Psoas muscle (tissue), 8 donors: ENCODE measurements around the gene YY1AP1. TPM values are rescaled to one million over a fixed set of nuclear protein-coding genes. Genes with fewer than 3 reads are reported as not detected.
"Not testable (repeated sequence)": the region's sequence is repeated elsewhere in the genome, so short reads cannot be mapped to it uniquely, and the experiment has no call there.

Source experiments
- ATAC-seq, 4 donors: fragments of 200-7000 bp; cut with Tn5 transposase; one replicate each; pipeline ENCODE4 v1.9.1; 2020; ENCODE audit warnings: moderate library complexity in 3 of 4, mild to moderate bottlenecking in 2 of 4
- DNase-seq, 2 donors: peaks; one replicate each; pipeline ENCODE4 v3.0.0-alpha.2; 2020
- H3K27ac ChIP-seq: fragments of 200-600 bp; one replicate; pipeline ENCODE4 v1.8.0; 2022
- H3K27me3 ChIP-seq, 3 donors: fragments of 200-600 bp in 1 of 3; one replicate each; pipeline versions ENCODE4 v1.6.1 to v1.8.0; 2013 to 2022; ENCODE audit warnings: low read length in 2 of 3, mild to moderate bottlenecking in 2 of 3, moderate library complexity in 1 of 3; ENCODE audit not compliant: insufficient read depth in 3 of 3
- H3K36me3 ChIP-seq, 2 donors: fragments of 200-600 bp in 1 of 2; one replicate each; pipeline versions ENCODE4 v1.6.1 to v1.8.0; 2013 to 2022; ENCODE audit warnings: low read depth in 1 of 2, mild to moderate bottlenecking in 1 of 2, moderate library complexity in 1 of 2; ENCODE audit not compliant: insufficient read depth in 1 of 2
- H3K4me1 ChIP-seq: fragments of 200-600 bp; one replicate; pipeline ENCODE4 v1.8.0; 2022
- H3K4me3 ChIP-seq: fragments of 200-600 bp; one replicate; pipeline ENCODE4 v1.8.0; 2022; ENCODE audit warnings: mild to moderate bottlenecking
- H3K9me3 ChIP-seq: fragments of 200-600 bp; one replicate; pipeline ENCODE4 v1.8.0; 2022
- CTCF ChIP-seq: fragments of 200-600 bp; IDR thresholded peaks from one replicate; pipeline ENCODE4 v1.8.0; 2022; ENCODE audit warnings: antibody characterized with exemption
- WGBS, 3 donors: extraction: QIAGEN DNeasy Blood & Tissue Kit; methylation state at CpG; one replicate each; pipeline versions ENCODE4 v1.1.6 to v1.1.7; 2013; 5-methylcytosine and 5-hydroxymethylcytosine counted together
- intact Hi-C, 2 donors: fragments of 100-400 bp; cut with DNase I; formaldehyde crosslinking; loops; one replicate each; pipeline versions ENCODE4 v1.11.0 to v1.14.2; 2022
- polyA plus RNA-seq, 3 donors: library from polyadenylated mRNA; stranded (reverse); fragments of 200-250 nt; gene quantifications; one replicate each; pipeline ENCODE4 v1.2.3, GENCODE V29; 2013
- total RNA-seq, 4 donors: library from RNA; stranded (reverse); fragmentation: NEBNext Ultra II Directional in 2 of 4; extraction: Animal tissue kit (Norgen Biotek cat#: 25700) in 2 of 4; gene quantifications; one replicate each; pipeline versions ENCODE4 v1.2.1 to v1.2.4, GENCODE V29; 2021 to 2023
- donor health status: healthy with polysubstance abuse.
- donor health status: DM: no; HTN: no; CAD: no; lungs with moderate emphysema.
- donor health status: Bipolar disorder and iron deficiency.
- donor health status: healthy.
- donor health status: DM: yes; HTN: yes; CAD: no.
- donor health status: DM: no; HTN: no; CAD: no.
- donor health status: DM: no; HTN: no; CAD: no.
- donor health status: DM: yes; HTN: yes; CAD: no.

YY1AP1 gene
- total and polyA plus RNA-seq, 7 donors: 58.3 to 105 (median 80.0) TPM

- no peaks in the 10 kb centered on the region for H3K4me1 ChIP-seq
- intact Hi-C loops: loop anchor here in 1 of 2 donors (10.0 kb wide), 1 partner anchor 327 kb away; no protein-coding TSS in a partner anchor
- no peak overlapping the region for H3K27ac ChIP-seq
- H3K4me3 ChIP-seq: no peak overlapping the region
- H3K36me3 ChIP-seq: peaks cover 26 to 99% of the 10 kb centered on the region in 2 donors
- TF ChIP-seq CTCF: no peak
- WGBS, 3 donors: 88 to 90% (median 90%) methylated on average over 4 of the region's 4 CpGs
- H3K27me3 ChIP-seq: no peaks in the 10 kb centered on the region
- no peak for ATAC-seq
- no peak for DNase-seq
- H3K9me3 ChIP-seq: no peaks in the 10 kb centered on the region
These were observed 16.8 kb downstream of the YY1AP1 start for GRCh38 chr1:155671750-155672149.

GRCh38 chr1:155669233-155670162 lies 19.1 kb downstream of the YY1AP1 start:
- WGBS, 3 donors: 96 to 98% (median 97%) methylated on average over 5 of the region's 5 CpGs
- DNase-seq: no peak
- intact Hi-C loops: loop anchor here (10.0 kb wide), 3 partner anchors 255 to 645 kb away; no protein-coding TSS in a partner anchor
- no peaks in the 10 kb centered on the region for H3K27me3 ChIP-seq
- no peaks in the 10 kb centered on the region for H3K9me3 ChIP-seq
- no peaks in the 10 kb centered on the region for H3K4me1 ChIP-seq
- TF ChIP-seq CTCF: no peak
- no peak overlapping the region for H3K4me3 ChIP-seq
- no peak overlapping the region for H3K27ac ChIP-seq
- ATAC-seq: no peak
- H3K36me3 ChIP-seq: peaks cover 23 to 99% of the 10 kb centered on the region in 2 donors

- H3K27ac ChIP-seq, H3K4me3 ChIP-seq, ATAC-seq, H3K27me3 ChIP-seq, DNase-seq, H3K4me1 ChIP-seq, H3K9me3 ChIP-seq: not testable (repeated sequence)
- WGBS, 3 donors: 82 to 100% (median 93%) methylated on average over 3 of the region's 4 CpGs
- H3K36me3 ChIP-seq: peaks cover 15 to 80% of the 10 kb centered on the region in 2 donors
- intact Hi-C loops: loop anchor here (10.0 kb wide), 2 partner anchors 264 to 654 kb away; no protein-coding TSS in a partner anchor
These were observed 27.3 kb downstream of the YY1AP1 start for GRCh38 chr1:155661239-155661638.

GRCh38 chr1:155657463-155657862 lies 31.1 kb downstream of the YY1AP1 start:
- WGBS, 3 donors: 19 to 40% (median 31%) methylated on average over 2 of the region's 2 CpGs
- no peak for DNase-seq
- H3K9me3 ChIP-seq: no peaks in the 10 kb centered on the region
- no peak for TF ChIP-seq CTCF
- peak in 1 of 4 donors; percentile 14 for ATAC-seq
- H3K4me1 ChIP-seq: no peaks in the 10 kb centered on the region
- no peaks in the 10 kb centered on the region for H3K27me3 ChIP-seq
- no peak overlapping the region for H3K4me3 ChIP-seq
- H3K27ac ChIP-seq: no peak overlapping the region
- peaks cover 15 to 42% of the 10 kb centered on the region in 2 donors for H3K36me3 ChIP-seq
- intact Hi-C loops: no loop called here

GRCh38 chr1:155652951-155653350 lies 35.6 kb downstream of the YY1AP1 start:
- no peak for DNase-seq
- Histone ChIP-seq H3K4me1 (no peaks in the 10 kb centered on the region), H3K27ac (no peak overlapping the region), H3K4me3 (no peak overlapping the region), H3K36me3 (no peaks in the 10 kb centered on the region), H3K27me3 (no peaks in the 10 kb centered on the region), H3K9me3 (no peaks in the 10 kb centered on the region)
- no peak for ATAC-seq
- no peak for TF ChIP-seq CTCF
- 80 to 86% (median 82%) methylated on average over 3 of the region's 3 CpGs for WGBS, 3 donors
- intact Hi-C loops: no loop called here
